ENCODE measurements around the gene TTC21B.

DNA sequence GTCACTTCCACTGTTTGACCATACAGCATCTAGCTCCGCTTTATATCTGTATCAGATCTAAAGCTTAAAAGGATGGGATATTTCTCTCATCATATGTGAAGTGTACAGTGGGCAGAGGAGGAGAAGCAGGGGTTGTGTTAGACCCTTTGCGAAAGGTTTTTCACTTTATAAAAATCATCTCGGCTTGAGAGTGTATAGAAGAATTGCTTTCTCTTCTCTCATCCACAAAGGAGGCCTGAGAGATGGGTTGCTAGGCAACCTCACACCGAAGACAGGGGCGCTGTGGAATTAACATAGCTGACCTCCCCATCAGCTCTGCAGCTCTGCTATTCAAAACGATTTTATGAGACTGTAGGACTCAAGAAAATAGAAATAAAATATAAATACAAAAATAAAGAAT is 89.3 kb downstream of the TTC21B start:
- no peak for TF ChIP-seq ARNT (IDR thresholded peaks at IDR 0.05)
- no peak for TF ChIP-seq BHLHE40 (IDR thresholded peaks at IDR 0.05; ENCODE audit: borderline replicate concordance)
- TF ChIP-seq FOXA1 (IDR thresholded peaks at IDR 0.05) = no peak
- TF ChIP-seq SUZ12 (IDR thresholded peaks at IDR 0.05) = no peak
